HUDEP-2 (cell line): Measurements from ENCODE around the gene TUBGCP4.
"Not testable (repeated sequence)": the region's sequence is repeated elsewhere in the genome, so short reads cannot be mapped to it uniquely, and the experiment has no call there.

Experiments
- DNase-seq, 76 experiments: peaks; one replicate each; lab custom pipeline; 2025; ENCODE audit not compliant: unreplicated experiment in 76 of 76; lab: John Stamatoyannopoulos, UW

TUBGCP4 gene

GRCh38 chr15:43393592-43393991, 22.7 kb downstream of the TUBGCP4 start:
- DNase-seq: not testable (repeated sequence)

- DNase-seq: no peak
These were observed 31.4 kb downstream of the TUBGCP4 start for GRCh38 chr15:43402255-43402654.

GRCh38 chr15:43403616-43404015, 32.7 kb downstream of the TUBGCP4 start:
- no peak for DNase-seq

DNA sequence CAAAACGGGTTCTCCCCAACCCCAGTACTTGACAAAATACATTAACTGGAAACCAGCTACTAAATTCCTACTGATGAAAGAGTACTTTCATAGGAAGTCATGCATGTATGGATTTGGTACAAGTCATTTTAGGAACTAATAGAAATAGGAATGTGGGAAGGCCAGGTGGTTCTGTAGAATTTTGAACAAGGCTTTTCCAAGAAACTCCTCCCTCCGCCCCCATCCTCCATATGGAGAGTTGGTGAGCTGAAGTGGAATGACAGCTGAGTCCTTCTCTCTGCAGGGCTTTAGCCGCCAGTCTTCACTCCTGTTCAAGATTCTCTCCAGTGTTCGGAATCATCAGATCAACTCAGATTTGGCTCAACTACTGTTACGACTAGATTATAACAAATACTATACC, 33.2 kb downstream of the TUBGCP4 start:
- no peak for DNase-seq

DNA sequence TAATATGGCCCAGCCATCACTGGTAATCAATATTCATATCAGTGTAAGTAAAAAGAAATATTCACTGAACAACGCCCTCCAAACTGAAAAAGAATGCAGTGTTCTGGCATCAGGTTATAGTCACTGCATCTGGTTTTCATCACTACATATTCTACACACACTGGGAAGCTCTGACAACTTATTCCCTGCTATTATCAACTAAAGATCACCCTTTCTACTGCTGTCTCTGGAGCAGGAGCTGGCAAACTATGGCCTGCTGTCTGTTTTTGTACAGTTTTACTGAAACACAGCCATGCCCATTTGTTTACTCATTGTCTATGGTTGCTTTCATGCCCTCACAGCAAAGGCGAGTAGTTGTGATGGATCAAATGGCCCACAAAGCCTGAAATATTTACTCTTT, 35.3 kb downstream of the TUBGCP4 start:
- DNase-seq: no peak

DNA sequence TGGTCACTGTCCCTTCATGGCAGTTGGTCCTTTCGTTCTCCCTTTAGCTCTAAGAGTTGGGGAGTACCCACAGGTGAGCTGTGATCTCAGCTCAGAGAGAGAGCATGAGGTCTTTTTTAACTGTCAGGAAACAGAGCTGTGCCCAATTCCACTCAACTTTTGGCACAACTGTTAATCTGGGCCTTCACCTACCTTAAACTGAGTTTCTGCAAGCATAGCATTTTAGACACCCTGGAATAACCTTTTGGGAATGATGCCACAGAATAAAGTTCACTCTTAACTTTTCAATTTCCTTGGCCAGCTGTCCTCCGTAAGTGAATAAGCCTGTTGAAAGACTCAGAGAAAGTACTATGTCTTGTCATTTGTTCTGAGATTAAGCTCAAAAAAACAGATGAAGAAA, 35.9 kb downstream of the TUBGCP4 start:
- DNase-seq: no peak

DNA sequence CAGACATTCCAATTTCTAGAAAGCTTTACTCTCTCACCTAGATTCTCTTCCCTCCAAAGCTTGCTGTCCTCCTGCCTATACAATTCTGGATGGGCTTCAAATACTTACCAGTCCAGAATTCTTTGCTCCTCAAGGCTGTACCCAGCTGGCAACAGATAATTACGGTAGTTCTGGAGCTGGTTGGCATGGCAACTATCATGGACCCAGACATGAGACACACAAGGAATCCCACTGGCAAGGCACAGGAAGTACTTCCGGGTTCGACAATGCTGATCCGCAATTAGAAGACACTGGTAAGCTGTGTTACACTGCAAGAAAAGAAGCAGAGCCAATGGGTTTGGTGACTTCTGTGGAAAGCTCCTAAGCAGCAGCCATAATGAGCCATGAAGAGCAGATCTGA, 37.9 kb downstream of the TUBGCP4 start:
- peak in 13 of 76 experiments; percentile 2 to 35 (median 7) for DNase-seq

- peak in 14 of 76 experiments; percentile 3 to 46 (median 24) for DNase-seq
These were observed 39.8 kb downstream of the TUBGCP4 start for GRCh38 chr15:43410572-43411214.

DNA sequence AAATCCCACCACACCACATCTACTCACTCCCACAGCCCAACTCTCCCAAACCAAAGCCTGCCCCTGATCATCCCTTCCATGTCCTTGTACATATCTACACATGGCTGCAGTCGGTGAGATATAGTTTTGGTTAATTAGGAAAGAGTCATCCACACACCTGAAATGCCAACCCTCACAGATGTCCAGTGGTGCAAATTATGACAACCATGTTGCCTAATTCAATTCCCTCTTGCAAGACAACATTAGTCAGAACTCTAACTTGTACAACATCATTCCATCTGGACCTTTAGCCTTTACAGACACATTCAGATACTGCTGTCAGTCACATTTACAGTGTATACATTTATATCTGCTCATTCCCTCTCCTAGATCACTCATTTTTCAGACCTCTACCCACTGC, 41.2 kb downstream of the TUBGCP4 start:
- no peak for DNase-seq

DNA sequence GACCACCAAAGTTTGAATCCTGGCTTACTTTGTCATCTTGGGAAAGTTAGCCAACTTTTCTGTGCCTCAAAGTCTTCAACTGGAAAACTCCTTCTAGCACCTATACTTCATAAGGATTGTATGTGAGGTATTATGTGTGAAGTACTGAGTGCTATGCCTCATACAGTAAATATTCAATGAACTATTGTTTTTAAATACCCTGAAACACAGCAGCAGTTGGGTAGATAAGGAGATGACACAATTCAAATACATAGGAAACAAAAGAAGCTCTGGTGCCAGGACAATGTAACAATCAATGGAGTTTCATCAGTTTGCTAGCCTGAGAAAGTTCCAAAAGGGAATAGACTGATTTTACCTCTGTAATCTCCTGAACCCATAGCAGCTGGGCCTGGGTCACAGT, 43.3 kb downstream of the TUBGCP4 start:
- DNase-seq: no peak

DNA sequence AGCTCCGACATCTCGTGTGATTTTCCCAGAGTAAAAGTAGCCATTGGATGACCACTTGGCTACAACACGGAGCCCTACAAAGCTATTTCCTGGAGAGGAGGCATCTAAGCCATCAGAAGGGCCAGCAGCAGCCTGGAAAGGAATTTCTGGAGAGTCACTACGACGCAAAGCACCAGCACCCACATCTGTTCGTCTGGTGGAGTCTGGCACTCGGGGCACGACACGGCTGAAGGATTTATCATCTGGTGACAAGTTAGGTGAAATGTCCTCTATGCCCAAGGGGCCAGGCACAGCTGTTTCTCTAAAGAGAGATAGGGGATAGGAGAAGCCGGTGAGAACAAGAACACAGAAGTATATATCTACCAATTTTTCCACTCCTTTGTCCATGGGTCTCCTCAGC, 49.5 kb downstream of the TUBGCP4 start:
- DNase-seq: no peak

DNA sequence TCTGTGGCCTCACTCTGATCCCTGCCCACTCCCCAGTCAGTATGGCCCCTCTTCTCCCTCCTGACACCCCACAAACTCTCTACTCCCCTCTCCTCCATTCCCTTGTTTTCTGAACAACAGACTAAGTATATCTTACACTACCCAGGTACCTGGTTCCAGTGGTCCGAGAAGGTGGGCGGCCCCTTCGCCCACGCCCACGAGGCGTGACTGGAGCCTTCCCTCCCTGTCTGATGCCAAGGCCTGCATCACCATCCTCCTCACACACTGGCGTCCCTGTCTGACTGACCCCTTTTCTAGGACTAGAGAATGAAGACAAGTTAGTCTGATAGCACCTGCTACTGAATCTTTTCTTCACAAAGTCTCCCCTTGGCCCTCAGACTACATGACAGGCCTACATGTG, 50.0 kb downstream of the TUBGCP4 start:
- no peak for DNase-seq

- no peak for DNase-seq
These were observed 52.9 kb downstream of the TUBGCP4 start for GRCh38 chr15:43423793-43424192.

DNA sequence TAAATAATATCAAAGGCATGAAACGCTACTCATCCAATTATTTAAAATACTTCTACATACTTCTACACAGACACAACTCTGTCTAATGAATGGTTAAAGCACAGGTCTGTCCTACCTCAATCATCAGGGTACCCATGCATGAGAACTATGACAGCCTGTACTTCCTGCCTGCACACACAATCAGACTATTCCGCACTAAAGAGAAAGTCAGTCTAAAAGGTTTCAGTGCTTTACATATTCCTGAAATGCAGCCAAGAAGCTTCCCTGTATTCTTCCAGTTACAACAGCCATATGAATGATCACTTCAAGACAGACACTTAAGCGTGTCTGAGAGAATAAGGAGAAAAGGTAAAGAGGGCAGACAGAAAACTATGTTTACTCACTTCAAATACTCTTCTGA, 58.8 kb downstream of the TUBGCP4 start:
- DNase-seq: no peak

- no peak for DNase-seq
These were observed 62.3 kb downstream of the TUBGCP4 start for GRCh38 chr15:43433165-43433564.

GRCh38 chr15:43433661-43434303, 62.9 kb downstream of the TUBGCP4 start:
- no peak for DNase-seq

DNA sequence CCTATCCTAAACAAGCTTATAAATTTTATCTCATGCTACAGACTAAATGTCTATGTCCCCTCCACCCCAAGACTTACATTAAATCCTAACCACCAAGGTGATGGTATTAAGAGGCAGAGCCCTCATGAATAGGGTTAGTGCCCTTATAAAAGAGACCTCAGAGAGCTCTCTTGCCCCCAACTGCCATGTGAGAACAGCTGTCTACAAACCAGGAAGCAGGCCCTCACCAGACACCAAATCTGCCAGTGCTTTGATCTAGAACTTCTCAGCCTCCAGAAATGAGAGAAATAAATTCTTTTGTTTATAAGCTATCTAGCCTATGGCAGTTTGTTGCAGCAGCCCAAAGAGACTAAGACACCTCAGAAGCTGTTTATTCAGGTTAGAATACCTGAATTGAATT, 63.5 kb downstream of the TUBGCP4 start:
- DNase-seq: no peak

DNA sequence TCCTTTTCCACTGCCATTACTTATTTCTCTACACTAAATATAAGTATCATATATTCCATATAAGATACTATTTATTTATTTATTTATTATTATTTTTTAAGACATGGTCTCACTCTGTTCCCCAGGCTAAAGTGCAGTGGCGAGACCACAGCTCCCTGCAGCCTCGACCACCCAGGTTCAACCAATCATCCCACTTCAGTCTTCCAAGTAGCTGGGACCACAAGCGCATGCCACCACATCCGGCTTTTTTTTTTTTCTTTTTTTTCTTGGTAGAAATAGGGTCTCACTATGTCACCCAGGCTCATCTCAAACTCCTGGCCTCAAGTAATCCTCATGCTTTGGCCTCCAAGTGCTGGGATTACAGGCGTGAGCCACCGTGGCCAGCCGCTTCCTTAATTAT, 65.5 kb downstream of the TUBGCP4 start:
- DNase-seq: no peak

- no peak for DNase-seq
These were observed 68.4 kb downstream of the TUBGCP4 start for GRCh38 chr15:43439268-43439667.

DNA sequence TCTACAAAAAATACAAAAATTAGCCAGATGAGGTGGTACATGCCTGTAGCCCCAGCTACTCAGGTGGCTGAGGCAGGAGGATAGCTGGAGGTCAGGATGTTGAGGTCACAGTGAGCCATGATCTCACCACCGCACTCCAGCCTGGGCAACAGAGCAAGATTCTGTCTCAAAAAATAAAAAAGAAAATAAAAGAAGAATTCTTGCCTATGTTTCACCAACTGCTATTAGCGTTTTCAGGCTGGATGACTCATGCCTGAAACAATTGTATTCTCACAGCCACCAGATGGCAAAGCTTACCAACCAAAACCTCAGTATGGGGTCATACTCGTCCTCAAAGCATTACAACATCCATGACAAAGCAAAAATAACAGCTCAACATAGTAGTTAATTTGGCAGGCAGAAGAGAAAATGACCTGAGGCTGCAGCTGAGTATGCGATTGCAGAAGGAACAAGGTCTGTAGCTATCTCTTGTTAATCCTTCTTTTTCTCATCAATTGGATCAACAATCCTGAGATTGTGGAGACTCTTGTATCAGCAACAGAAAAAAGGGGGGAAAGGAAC, 69.9 kb downstream of the TUBGCP4 start:
- DNase-seq: peak in 64 of 76 experiments; percentile 1 to 83 (median 44)

DNA sequence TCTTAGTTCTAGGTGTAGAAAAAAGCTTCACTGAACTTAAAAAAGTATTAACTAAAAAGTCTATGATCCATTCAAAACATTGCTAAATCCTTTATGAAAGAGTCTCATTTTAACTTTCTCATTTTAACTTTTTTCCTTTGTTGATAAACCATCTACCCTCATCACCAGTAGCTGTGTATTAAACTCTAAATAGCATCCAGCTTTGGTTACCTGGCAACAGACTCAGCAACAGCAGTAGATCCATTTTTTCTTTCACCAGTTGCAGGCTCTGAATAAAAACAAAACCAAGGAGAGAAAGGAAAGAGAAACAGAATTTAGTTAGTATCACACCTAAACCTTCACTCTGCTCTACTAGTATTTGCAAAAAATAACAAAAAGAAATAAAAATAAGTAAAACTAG, 70.4 kb downstream of the TUBGCP4 start:
- DNase-seq: peak in 1 of 76 experiments; percentile 28

- no peak for DNase-seq
These were observed 75.4 kb downstream of the TUBGCP4 start for GRCh38 chr15:43446344-43446743.
